Liver (tissue), 9 donors: Measurements from ENCODE around the gene GSK3A. TPM values are rescaled to one million over a fixed set of nuclear protein-coding genes. Genes with fewer than 3 reads are reported as not detected.

Experiments used
- DNase-seq: peaks from one replicate; pipeline ENCODE4 v3.0.0-alpha.2; 2017; ENCODE audit warnings: low spot score
- H3K27ac ChIP-seq, 2 donors: one replicate each; pipeline ENCODE4 v1.7.0; 2013; ENCODE audit warnings: inconsistent platforms in 2 of 2, low read length in 2 of 2, control low read depth in 1 of 2, low read depth in 1 of 2, mild to moderate bottlenecking in 1 of 2
- H3K27me3 ChIP-seq, 4 donors: one replicate each; pipeline versions ENCODE4 v1.6.1 to v1.7.0; 2013; ENCODE audit warnings: low read length in 3 of 4, inconsistent platforms in 1 of 4, mild to moderate bottlenecking in 1 of 4, moderate library complexity in 1 of 4; ENCODE audit not compliant: control insufficient read depth in 4 of 4, insufficient read depth in 4 of 4
- H3K36me3 ChIP-seq, 4 donors: one replicate each; pipeline versions ENCODE4 v1.6.1 to v1.7.0; 2013; ENCODE audit warnings: low read length in 3 of 4, mild to moderate bottlenecking in 3 of 4, low read depth in 1 of 4, moderate library complexity in 1 of 4; ENCODE audit not compliant: control insufficient read depth in 4 of 4, insufficient read depth in 3 of 4
- H3K4me1 ChIP-seq, 4 donors: one replicate each; pipeline versions ENCODE4 v1.6.1 to v1.7.0; 2013; ENCODE audit warnings: low read length in 3 of 4, mild to moderate bottlenecking in 3 of 4, moderate library complexity in 1 of 4; ENCODE audit not compliant: control insufficient read depth in 4 of 4, insufficient read depth in 4 of 4
- H3K4me3 ChIP-seq, 3 donors: one replicate each; pipeline versions ENCODE4 v1.6.1 to v1.7.0; 2013; ENCODE audit warnings: low read length in 3 of 3, control low read depth in 1 of 3, low read depth in 1 of 3, mild to moderate bottlenecking in 1 of 3
- H3K9ac ChIP-seq, 2 donors: one replicate each; pipeline ENCODE4 v1.7.0; 2013; ENCODE audit warnings: low read length in 2 of 2, mild to moderate bottlenecking in 2 of 2, moderate library complexity in 2 of 2, control low read depth in 1 of 2, low read depth in 1 of 2
- H3K9me3 ChIP-seq, 4 donors: one replicate each; pipeline versions ENCODE4 v1.6.1 to v1.7.0; 2013; ENCODE audit warnings: low read length in 3 of 4; ENCODE audit not compliant: control insufficient read depth in 4 of 4
- EGR1 ChIP-seq, 2 donors: IDR thresholded peaks; 2 replicates each; pipeline ENCODE4 v1.6.1; 2016 to 2018; ENCODE audit warnings: antibody characterized with exemption in 2 of 2, low read depth in 2 of 2
- FOXA1 ChIP-seq: IDR thresholded peaks from 2 replicates; pipeline ENCODE4 v1.6.1; 2016; ENCODE audit warnings: antibody characterized with exemption
- FOXA2 ChIP-seq: IDR thresholded peaks from 2 replicates; pipeline ENCODE4 v1.6.1; 2016; ENCODE audit warnings: antibody characterized with exemption
- GABPA ChIP-seq, 2 donors: IDR thresholded peaks in 1 of 2; conservative IDR thresholded peaks in 1 of 2; 2 replicates each; pipeline ENCODE4 v1.6.1; 2016; ENCODE audit warnings: antibody characterized with exemption in 2 of 2, mild to moderate bottlenecking in 1 of 2, moderate library complexity in 1 of 2
- HNF4A ChIP-seq, 2 donors: conservative IDR thresholded peaks; 2 replicates each; pipeline ENCODE4 v1.6.1; 2016; ENCODE audit warnings: antibody characterized with exemption in 2 of 2, mild to moderate bottlenecking in 2 of 2
- HNF4G ChIP-seq: IDR thresholded peaks from 2 replicates; pipeline ENCODE4 v1.6.1; 2016; ENCODE audit warnings: antibody characterized with exemption
- JUND ChIP-seq, 2 donors: IDR thresholded peaks; 2 replicates each; pipeline ENCODE4 v1.6.1; 2016; ENCODE audit warnings: antibody characterized with exemption in 2 of 2
- RAD21 ChIP-seq, 2 donors: IDR thresholded peaks; 2 replicates each; pipeline ENCODE4 v1.6.1; 2016; ENCODE audit warnings: antibody characterized with exemption in 2 of 2, mild to moderate bottlenecking in 2 of 2
- RXRA ChIP-seq, 2 donors: IDR thresholded peaks; 2 replicates each; pipeline ENCODE4 v1.6.1; 2017 to 2018; ENCODE audit warnings: antibody characterized with exemption in 2 of 2, mild to moderate bottlenecking in 1 of 2
- TAF1 ChIP-seq: conservative IDR thresholded peaks from 2 replicates; pipeline ENCODE4 v1.6.1; 2016; ENCODE audit warnings: antibody characterized with exemption, mild to moderate bottlenecking
- YY1 ChIP-seq: IDR thresholded peaks from 2 replicates; pipeline ENCODE4 v1.6.1; 2016; ENCODE audit warnings: antibody characterized with exemption, mild to moderate bottlenecking
- WGBS: extraction: QIAGEN DNeasy Blood & Tissue Kit; methylation state at CpG from one replicate; pipeline ENCODE4 v1.1.7; 2013; 5-methylcytosine and 5-hydroxymethylcytosine counted together
- polyA plus RNA-seq, 2 donors: library from polyadenylated mRNA; stranded (reverse) in 1 of 2; unstranded in 1 of 2; fragments of 200-250 nt in 1 of 2; fragments of >200 nt in 1 of 2; fragmentation: Nextera tagmentation in 1 of 2; extraction: Ambion mirVana in 1 of 2; gene quantifications; one replicate each; pipeline versions ENCODE4 v1.2.1 to v1.2.3, GENCODE V29; 2013 to 2015
- total RNA-seq, 2 donors: library from RNA; depleted of rRNA; stranded (reverse); fragments of >200 nt; gene quantifications; one replicate each; pipeline ENCODE4 v1.2.3, GENCODE V29; 2014
- TF ChIP-seq, protein P1 (sequence below): fragments of 150-350 bp; IDR thresholded peaks from 2 replicates; pipeline ENCODE4 v1.5.1; 2017; ENCODE audit warnings: improper control_type of control experiment, low read depth, low read length; ENCODE audit not compliant: missing input control
- TF ChIP-seq, protein P2 (sequence below): IDR thresholded peaks from 2 replicates; pipeline ENCODE4 v1.6.1; 2016; ENCODE audit warnings: antibody characterized with exemption
- TF ChIP-seq, protein P3 (sequence below): IDR thresholded peaks from 2 replicates; pipeline ENCODE4 v1.6.1; 2016; ENCODE audit warnings: antibody characterized with exemption
- TF ChIP-seq, protein P4 (sequence below): IDR thresholded peaks from 2 replicates; pipeline ENCODE4 v1.6.1; 2016; ENCODE audit warnings: antibody characterized with exemption
- donor health status: healthy.
- donor health status: healthy.
- donor health status: healthy.
- donor health status: healthy.
- donor health status: healthy.

The GSK3A gene
- total and polyA plus RNA-seq, 4 donors = 5.9 to 23.1 (median 13.0) TPM

DNA sequence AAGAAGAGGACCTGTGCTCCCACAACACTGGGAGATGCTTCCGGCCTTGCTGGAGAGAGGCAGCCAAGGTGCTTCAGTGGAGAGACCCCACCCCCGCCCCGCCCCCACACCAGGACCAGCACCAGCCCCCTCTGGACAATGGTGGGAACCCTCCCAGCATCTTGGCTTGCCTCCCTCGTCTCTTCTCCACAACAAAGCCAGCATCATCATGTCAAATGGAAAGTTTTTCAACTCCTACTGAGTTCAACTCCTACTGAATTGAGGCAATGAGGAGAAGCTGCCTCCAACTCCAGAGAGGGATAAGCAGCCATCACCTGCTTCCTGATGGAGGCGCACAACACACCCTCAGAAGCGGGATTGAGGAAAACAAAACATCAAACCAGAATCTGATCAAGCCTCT is 37.7 kb downstream of the GSK3A start (continued):
- TF ChIP-seq TAF1 = no peak

DNA sequence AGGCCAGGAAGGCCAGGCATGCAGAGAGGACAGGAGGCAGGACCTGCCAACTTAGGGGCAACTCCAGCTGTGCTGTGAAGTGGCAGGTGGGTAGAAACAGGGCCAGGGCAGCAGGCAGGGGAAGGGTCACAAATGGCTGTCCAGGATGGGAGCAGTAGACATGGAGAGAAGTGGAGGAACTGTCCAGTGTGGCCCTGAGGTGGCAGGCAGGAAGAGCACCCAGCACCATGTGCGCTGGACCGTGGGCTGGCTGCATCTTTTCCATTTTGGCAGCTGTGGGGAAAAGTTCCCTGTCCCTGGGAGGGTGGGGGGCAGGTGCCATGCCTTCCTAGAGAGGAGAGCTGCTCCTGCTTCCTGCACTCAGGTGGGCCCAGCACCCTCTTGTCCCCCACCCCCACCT is 38.7 kb downstream of the GSK3A start:
- 98% methylated on average over 2 of the region's 2 CpGs for WGBS

DNA sequence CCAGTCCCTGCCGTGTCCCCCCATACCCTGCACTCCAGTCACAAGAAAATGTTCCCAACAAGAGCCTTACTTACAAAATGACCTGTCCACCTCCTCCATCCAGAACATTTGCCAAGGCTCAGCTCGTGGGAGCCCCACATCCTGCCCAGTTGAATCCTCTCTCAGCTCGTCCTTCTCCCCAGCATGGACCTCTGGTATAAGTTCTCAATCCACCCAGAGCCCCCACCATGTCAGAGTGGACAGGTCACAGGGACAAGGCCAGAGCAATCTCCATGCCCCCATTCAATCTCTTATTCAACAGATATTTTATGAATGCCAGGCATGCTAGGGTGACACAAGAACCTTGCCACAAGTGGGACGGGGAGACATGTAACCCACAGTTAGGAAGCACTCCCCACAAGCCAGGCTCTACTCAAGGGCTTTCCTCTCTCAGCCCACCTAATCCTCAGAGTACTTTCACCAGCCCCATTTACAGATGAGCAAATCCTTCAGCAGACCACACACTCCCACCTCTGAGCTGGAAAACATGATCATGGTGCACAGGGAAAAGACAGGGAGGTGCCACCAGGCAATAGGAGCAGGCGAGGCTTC is 40.0 kb downstream of the GSK3A start:
- TF ChIP-seq, protein P1, sequence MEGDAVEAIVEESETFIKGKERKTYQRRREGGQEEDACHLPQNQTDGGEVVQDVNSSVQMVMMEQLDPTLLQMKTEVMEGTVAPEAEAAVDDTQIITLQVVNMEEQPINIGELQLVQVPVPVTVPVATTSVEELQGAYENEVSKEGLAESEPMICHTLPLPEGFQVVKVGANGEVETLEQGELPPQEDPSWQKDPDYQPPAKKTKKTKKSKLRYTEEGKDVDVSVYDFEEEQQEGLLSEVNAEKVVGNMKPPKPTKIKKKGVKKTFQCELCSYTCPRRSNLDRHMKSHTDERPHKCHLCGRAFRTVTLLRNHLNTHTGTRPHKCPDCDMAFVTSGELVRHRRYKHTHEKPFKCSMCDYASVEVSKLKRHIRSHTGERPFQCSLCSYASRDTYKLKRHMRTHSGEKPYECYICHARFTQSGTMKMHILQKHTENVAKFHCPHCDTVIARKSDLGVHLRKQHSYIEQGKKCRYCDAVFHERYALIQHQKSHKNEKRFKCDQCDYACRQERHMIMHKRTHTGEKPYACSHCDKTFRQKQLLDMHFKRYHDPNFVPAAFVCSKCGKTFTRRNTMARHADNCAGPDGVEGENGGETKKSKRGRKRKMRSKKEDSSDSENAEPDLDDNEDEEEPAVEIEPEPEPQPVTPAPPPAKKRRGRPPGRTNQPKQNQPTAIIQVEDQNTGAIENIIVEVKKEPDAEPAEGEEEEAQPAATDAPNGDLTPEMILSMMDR = no peak
- TF ChIP-seq JUND (IDR thresholded peaks at IDR 0.05) (no peak), RAD21 (IDR thresholded peaks at IDR 0.05) (no peak), HNF4G (no peak), RXRA (IDR thresholded peaks at IDR 0.05) (no peak), HNF4A (conservative IDR thresholded peaks at IDR 0.05) (no peak), TAF1 (no peak), FOXA2 (no peak), YY1 (no peak), FOXA1 (no peak), GABPA (IDR thresholded peaks at IDR 0.05 in 1 of 2, conservative IDR thresholded peaks at IDR 0.05 in 1 of 2) (no peak), EGR1 (IDR thresholded peaks at IDR 0.05; ENCODE audit: low read depth in 2 of 2) (no peak)
- TF ChIP-seq, protein P2, sequence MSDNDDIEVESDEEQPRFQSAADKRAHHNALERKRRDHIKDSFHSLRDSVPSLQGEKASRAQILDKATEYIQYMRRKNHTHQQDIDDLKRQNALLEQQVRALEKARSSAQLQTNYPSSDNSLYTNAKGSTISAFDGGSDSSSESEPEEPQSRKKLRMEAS = no peak
- TF ChIP-seq, protein P3, sequence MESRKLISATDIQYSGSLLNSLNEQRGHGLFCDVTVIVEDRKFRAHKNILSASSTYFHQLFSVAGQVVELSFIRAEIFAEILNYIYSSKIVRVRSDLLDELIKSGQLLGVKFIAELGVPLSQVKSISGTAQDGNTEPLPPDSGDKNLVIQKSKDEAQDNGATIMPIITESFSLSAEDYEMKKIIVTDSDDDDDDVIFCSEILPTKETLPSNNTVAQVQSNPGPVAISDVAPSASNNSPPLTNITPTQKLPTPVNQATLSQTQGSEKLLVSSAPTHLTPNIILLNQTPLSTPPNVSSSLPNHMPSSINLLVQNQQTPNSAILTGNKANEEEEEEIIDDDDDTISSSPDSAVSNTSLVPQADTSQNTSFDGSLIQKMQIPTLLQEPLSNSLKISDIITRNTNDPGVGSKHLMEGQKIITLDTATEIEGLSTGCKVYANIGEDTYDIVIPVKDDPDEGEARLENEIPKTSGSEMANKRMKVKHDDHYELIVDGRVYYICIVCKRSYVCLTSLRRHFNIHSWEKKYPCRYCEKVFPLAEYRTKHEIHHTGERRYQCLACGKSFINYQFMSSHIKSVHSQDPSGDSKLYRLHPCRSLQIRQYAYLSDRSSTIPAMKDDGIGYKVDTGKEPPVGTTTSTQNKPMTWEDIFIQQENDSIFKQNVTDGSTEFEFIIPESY = no peak
- TF ChIP-seq, protein P4, sequence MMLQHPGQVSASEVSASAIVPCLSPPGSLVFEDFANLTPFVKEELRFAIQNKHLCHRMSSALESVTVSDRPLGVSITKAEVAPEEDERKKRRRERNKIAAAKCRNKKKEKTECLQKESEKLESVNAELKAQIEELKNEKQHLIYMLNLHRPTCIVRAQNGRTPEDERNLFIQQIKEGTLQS = no peak

More for the DNA sequence above, 38.7 kb downstream of the GSK3A start:
- H3K9ac ChIP-seq = no peak overlapping the region
- TF ChIP-seq, protein P1 = no peak
- TF ChIP-seq FOXA2 = no peak
- no peak for TF ChIP-seq GABPA (IDR thresholded peaks at IDR 0.05 in 1 of 2, conservative IDR thresholded peaks at IDR 0.05 in 1 of 2)
- TF ChIP-seq, protein P4 = no peak
- TF ChIP-seq, protein P3 = no peak
- H3K27ac ChIP-seq = no peak overlapping the region
- no peak overlapping the region for H3K4me3 ChIP-seq
- no peaks in the 10 kb centered on the region for H3K9me3 ChIP-seq
- peaks cover 0 to 10% (median 0%) of the 10 kb centered on the region in 4 donors for H3K4me1 ChIP-seq
- no peaks in the 10 kb centered on the region for H3K27me3 ChIP-seq
- H3K36me3 ChIP-seq = peaks cover 18 to 72% (median 57%) of the 10 kb centered on the region in 4 donors
- DNase-seq = no peak

More for the DNA sequence above, 40.0 kb downstream of the GSK3A start:
- WGBS = 80% methylated on average over 5 of the region's 5 CpGs
- Histone ChIP-seq H3K36me3 (peaks cover 15 to 63% (median 50%) of the 10 kb centered on the region in 4 donors), H3K4me1 (peaks cover 0 to 10% (median 0%) of the 10 kb centered on the region in 4 donors), H3K9me3 (no peaks in the 10 kb centered on the region), H3K27ac (peak overlapping the region; percentile 22 to 58), H3K4me3 (no peak overlapping the region), H3K27me3 (no peaks in the 10 kb centered on the region), H3K9ac (no peak overlapping the region)
- no peak for DNase-seq
